Ovary (tissue), 9 donors: ENCODE results near the gene NKAIN2. TPM values are rescaled to one million over a fixed set of nuclear protein-coding genes. Genes with fewer than 3 reads are reported as not detected.

Experiments
- DNase-seq, 5 donors: peaks; one replicate each; pipeline ENCODE4 v3.0.0-alpha.2; 2019 to 2020
- H3K27ac ChIP-seq, 2 donors: fragments of 200-600 bp; one replicate each; pipeline versions ENCODE4 v1.5.1 to v1.8.0; 2019 to 2022
- H3K27me3 ChIP-seq: fragments of 200-600 bp; one replicate; pipeline ENCODE4 v1.8.0; 2022
- H3K36me3 ChIP-seq: fragments of 200-600 bp; sonication (generic); one replicate; pipeline ENCODE4 v1.5.1; 2019
- H3K4me1 ChIP-seq: one replicate; pipeline ENCODE4 v1.8.1; 2013; ENCODE audit warnings: mild to moderate bottlenecking, moderate library complexity; ENCODE audit not compliant: insufficient read depth
- H3K4me3 ChIP-seq: fragments of 200-600 bp; sonication (generic); one replicate; pipeline ENCODE4 v1.5.1; 2017
- H3K9me3 ChIP-seq, 2 donors: fragments of 200-600 bp in 1 of 2; sonication (generic) in 1 of 2; one replicate each; pipeline versions ENCODE4 v1.5.1 to v1.8.1; 2013 to 2019; ENCODE audit warnings: mild to moderate bottlenecking in 1 of 2, moderate library complexity in 1 of 2
- CTCF ChIP-seq, 3 donors: fragments of 450-650 bp in 2 of 3; fragments of 200-600 bp in 1 of 3; IDR thresholded peaks; one replicate each; pipeline versions ENCODE4 v1.5.1 to v1.8.0; 2016 to 2022; ENCODE audit warnings: antibody characterized with exemption in 3 of 3, mild to moderate bottlenecking in 1 of 3
- EP300 ChIP-seq: sonication (generic); formaldehyde crosslinking; IDR thresholded peaks from one replicate; pipeline ENCODE4 v1.6.1; 2017; ENCODE audit warnings: antibody characterized with exemption
- POLR2A ChIP-seq: fragments of 450-650 bp; IDR thresholded peaks from one replicate; pipeline ENCODE4 v1.6.1; 2017; ENCODE audit warnings: antibody characterized with exemption, mild to moderate bottlenecking, moderate library complexity
- WGBS, 3 donors: extraction: QIAGEN DNeasy Blood & Tissue Kit in 1 of 3; methylation state at CpG; one replicate each; pipeline versions ENCODE4 v1.1.5 to v1.1.7; 2013 to 2017; 5-methylcytosine and 5-hydroxymethylcytosine counted together
- intact Hi-C, 4 donors: fragments of 100-400 bp; cut with DNase I; formaldehyde crosslinking; loops; one replicate each; pipeline versions ENCODE4 v1.11.0 to v1.15.1; 2022 to 2023
- polyA plus RNA-seq, 2 donors: library from polyadenylated mRNA; stranded (reverse); fragments of 200-250 nt in 1 of 2; fragments of 350-450 nt in 1 of 2; fragmentation: Illumina TruSeq in 1 of 2; extraction: RNeasy Lipid Tissue Mini Kit (QIAGEN cat#74804) in 1 of 2; gene quantifications; one replicate each; pipeline ENCODE4 v1.2.3, GENCODE V29; 2013 to 2014
- total RNA-seq, 7 donors: library from RNA; depleted of rRNA in 2 of 7; stranded (reverse); fragments of >200 nt in 2 of 7; fragmentation: NEBNext Ultra II Directional in 3 of 7; extraction: Animal tissue kit (Norgen Biotek cat#: 25700) in 3 of 7; gene quantifications; one replicate each; pipeline versions ENCODE4 v1.1.0 to v1.2.4, GENCODE V29; 2016 to 2023
- donor health status: DM: no; HTN: no; CAD: no; lungs with moderate emphysema.
- donor health status: DM: no; HTN: no; CAD: no.
- donor health status: Bipolar disorder and iron deficiency.
- donor health status: DM: yes; HTN: yes; CAD: no.
- donor health status: DM: no; HTN: no; CAD: no.
- donor health status: DM: yes; HTN: yes; CAD: no.

Gene NKAIN2
- total and polyA plus RNA-seq, 9 donors = 0.13 to 1.0 (median 0.40) TPM; not detected in 4

- 5 to 8% (median 7%) methylated on average over 1 of the region's 1 CpG for WGBS, 3 donors
Measured at GRCh38 chr6:124482071-124482491, 678.4 kb downstream of the NKAIN2 start.

GRCh38 chr6:124487623-124488431 is 684.2 kb downstream of the NKAIN2 start:
- Histone ChIP-seq H3K36me3 (no peaks in the 10 kb centered on the region), H3K27me3 (no peaks in the 10 kb centered on the region), H3K9me3 (no peaks in the 10 kb centered on the region), H3K27ac (no peak overlapping the region), H3K4me3 (no peak overlapping the region), H3K4me1 (no peaks in the 10 kb centered on the region)
- intact Hi-C loops = no loop called here
- 86 to 88% (median 88%) methylated on average over 4 of the region's 4 CpGs for WGBS, 3 donors
- TF ChIP-seq POLR2A (no peak), CTCF (IDR thresholded peaks at IDR 0.05) (no peak), EP300 (no peak)
- DNase-seq = no peak

More at GRCh38 chr6:124482071-124482491, 678.4 kb downstream of the NKAIN2 start:
- no peaks in the 10 kb centered on the region for H3K4me1 ChIP-seq
- intact Hi-C loops = no loop called here
- no peaks in the 10 kb centered on the region for H3K9me3 ChIP-seq
- H3K4me3 ChIP-seq = no peak overlapping the region
- no peak overlapping the region for H3K27ac ChIP-seq
- DNase-seq = no peak
- TF ChIP-seq POLR2A (no peak), CTCF (IDR thresholded peaks at IDR 0.05) (no peak), EP300 (no peak)
- H3K27me3 ChIP-seq = no peaks in the 10 kb centered on the region
- no peaks in the 10 kb centered on the region for H3K36me3 ChIP-seq

- Histone ChIP-seq H3K4me1 (no peaks in the 10 kb centered on the region), H3K27ac (no peak overlapping the region), H3K36me3 (no peaks in the 10 kb centered on the region), H3K4me3 (no peak overlapping the region), H3K27me3 (peaks cover 2% of the 10 kb centered on the region), H3K9me3 (no peaks in the 10 kb centered on the region)
- TF ChIP-seq POLR2A = no peak
- TF ChIP-seq EP300 = no peak
- TF ChIP-seq CTCF (IDR thresholded peaks at IDR 0.05) = no peak
- intact Hi-C loops = no loop called here
- 39 to 49% (median 46%) methylated on average over 1 of the region's 1 CpG for WGBS, 3 donors
- no peak for DNase-seq
Measured at GRCh38 chr6:124490122-124490521, 686.5 kb downstream of the NKAIN2 start.

GRCh38 chr6:124493259-124493658 is 689.6 kb downstream of the NKAIN2 start:
- DNase-seq = no peak
- Histone ChIP-seq H3K27ac (no peak overlapping the region), H3K27me3 (peaks cover 2% of the 10 kb centered on the region), H3K4me1 (no peaks in the 10 kb centered on the region), H3K9me3 (no peaks in the 10 kb centered on the region), H3K36me3 (no peaks in the 10 kb centered on the region), H3K4me3 (no peak overlapping the region)
- TF ChIP-seq POLR2A = no peak
- TF ChIP-seq EP300 = no peak
- TF ChIP-seq CTCF (IDR thresholded peaks at IDR 0.05) = no peak
- intact Hi-C loops = no loop called here
- 39 to 57% (median 43%) methylated on average over 1 of the region's 1 CpG for WGBS, 3 donors
